SHP77 (cell line): ENCODE data around the gene PPP6R3.
"Not testable (repeated sequence)": the region's sequence is repeated elsewhere in the genome, so short reads cannot be mapped to it uniquely, and the experiment has no call there.

ENCODE experiments used
- DNase-seq, 2 experiments: peaks; one replicate each; lab custom pipeline; 2025; lab: John Stamatoyannopoulos, UW

PPP6R3 gene

GRCh38 chr11:68610452-68611116, 150.0 kb downstream of the PPP6R3 start:
- DNase-seq: no peak

GRCh38 chr11:68615657-68616056, 155.1 kb downstream of the PPP6R3 start:
- no peak for DNase-seq

- no peak for DNase-seq
Measured at GRCh38 chr11:68617925-68618809, 157.6 kb downstream of the PPP6R3 start.

GRCh38 chr11:68621826-68622225, 161.3 kb downstream of the PPP6R3 start:
- DNase-seq: no peak

- not testable (repeated sequence) for DNase-seq
Measured at GRCh38 chr11:68623706-68624105, 163.2 kb downstream of the PPP6R3 start.

- DNase-seq: not testable (repeated sequence)
Measured at GRCh38 chr11:68625069-68625468, 164.5 kb downstream of the PPP6R3 start.

GRCh38 chr11:68626236-68626635, 165.7 kb downstream of the PPP6R3 start:
- not testable (repeated sequence) for DNase-seq

GRCh38 chr11:68628837-68629236, 168.3 kb downstream of the PPP6R3 start:
- DNase-seq: not testable (repeated sequence)

- not testable (repeated sequence) for DNase-seq
Measured at GRCh38 chr11:68632375-68632774, 171.8 kb downstream of the PPP6R3 start.

- DNase-seq: peak; percentile 80 to 88
Measured at GRCh38 chr11:68632802-68633201, 172.2 kb downstream of the PPP6R3 start.

- DNase-seq: not testable (repeated sequence)
Measured at GRCh38 chr11:68634606-68635005, 174.1 kb downstream of the PPP6R3 start.

GRCh38 chr11:68635172-68635571, 174.6 kb downstream of the PPP6R3 start:
- DNase-seq: not testable (repeated sequence)

GRCh38 chr11:68635883-68636282, 175.3 kb downstream of the PPP6R3 start:
- not testable (repeated sequence) for DNase-seq

- not testable (repeated sequence) for DNase-seq
Measured at GRCh38 chr11:68639322-68639721, 178.8 kb downstream of the PPP6R3 start.

- DNase-seq: no peak
Measured at GRCh38 chr11:68641880-68642279, 181.3 kb downstream of the PPP6R3 start.

- DNase-seq: peak in 1 of 2 experiments; percentile 6
Measured at GRCh38 chr11:68643585-68643984, 183.0 kb downstream of the PPP6R3 start.

GRCh38 chr11:68646832-68647231, 186.3 kb downstream of the PPP6R3 start:
- DNase-seq: no peak

GRCh38 chr11:68649851-68650555, 189.5 kb downstream of the PPP6R3 start:
- DNase-seq: no peak

- no peak for DNase-seq
Measured at GRCh38 chr11:68650801-68651200, 190.2 kb downstream of the PPP6R3 start.

GRCh38 chr11:68651208-68651984, 190.8 kb downstream of the PPP6R3 start:
- DNase-seq: no peak

GRCh38 chr11:68651985-68652682, 191.6 kb downstream of the PPP6R3 start:
- DNase-seq: no peak
